Upper lobe of right lung (tissue), 1 donor: ENCODE data around the gene NEK5. TPM values are rescaled to one million over a fixed set of nuclear protein-coding genes. Genes with fewer than 3 reads are reported as not detected.

Source experiments
- ATAC-seq: fragments of 200-7000 bp; cut with Tn5 transposase; one replicate; pipeline ENCODE4 v1.9.1; 2020; ENCODE audit warnings: mild to moderate bottlenecking, moderate library complexity
- DNase-seq: peaks from one replicate; pipeline ENCODE4 v3.0.0-alpha.2; 2020
- H3K27ac ChIP-seq: fragments of 200-600 bp; one replicate; pipeline ENCODE4 v1.8.0; 2022
- H3K27me3 ChIP-seq: fragments of 200-600 bp; one replicate; pipeline ENCODE4 v1.8.0; 2022; ENCODE audit warnings: mild to moderate bottlenecking
- H3K36me3 ChIP-seq: fragments of 200-600 bp; one replicate; pipeline ENCODE4 v1.8.0; 2022
- H3K4me1 ChIP-seq: fragments of 200-600 bp; one replicate; pipeline ENCODE4 v1.8.0; 2022
- H3K4me3 ChIP-seq: fragments of 200-600 bp; one replicate; pipeline ENCODE4 v1.8.0; 2022; ENCODE audit warnings: mild to moderate bottlenecking
- H3K9me3 ChIP-seq: fragments of 200-600 bp; one replicate; pipeline ENCODE4 v1.8.0; 2022
- CTCF ChIP-seq: fragments of 200-600 bp; IDR thresholded peaks from one replicate; pipeline ENCODE4 v1.8.0; 2022; ENCODE audit warnings: antibody characterized with exemption
- intact Hi-C: fragments of 100-400 bp; cut with DNase I; formaldehyde crosslinking; loops from one replicate; pipeline ENCODE4 v1.11.0; 2022
- total RNA-seq: library from RNA; stranded (reverse); fragmentation: NEBNext Ultra II Directional; extraction: Animal tissue kit (Norgen Biotek cat#: 25700); gene quantifications from one replicate; pipeline ENCODE4 v1.2.1, GENCODE V29; 2021
- donor health status: DM: no; HTN: yes; CAD: no; lungs with severe emphysema.

NEK5 gene
- total RNA-seq, 1 donor from 2014 or later: 0.52 TPM

GRCh38 chr13:52025475-52026245 is 103.2 kb downstream of the NEK5 start:
- H3K36me3 ChIP-seq: peaks cover 45% of the 10 kb centered on the region

GRCh38 chr13:52024481-52024880 is 104.4 kb downstream of the NEK5 start, which contains the start of gene UTP14C:
Gene UTP14C, plus strand, starts transcription at chr13:52024691. Its CDS starts 4,114 bp downstream, at chr13:52028805.
- Histone ChIP-seq H3K4me3 (no peak within 1 kb of the TSS), H3K4me1 (no peaks in the 10 kb centered on the region), H3K27me3 (no peaks in the 10 kb centered on the region), H3K9me3 (no peaks in the 10 kb centered on the region), H3K36me3 (peaks cover 57% of the 10 kb centered on the region), H3K27ac (no peak within 1 kb of the TSS)
- no peak for TF ChIP-seq CTCF
- no peak for ATAC-seq
- intact Hi-C loops: no loop called here
- DNase-seq: no peak

More at GRCh38 chr13:52025475-52026245, 103.2 kb downstream of the NEK5 start:
- Histone ChIP-seq H3K27ac (no peak overlapping the region), H3K27me3 (no peaks in the 10 kb centered on the region), H3K4me3 (no peak overlapping the region), H3K4me1 (no peaks in the 10 kb centered on the region), H3K9me3 (no peaks in the 10 kb centered on the region)
- ATAC-seq: peak; percentile 65
- intact Hi-C loops: no loop called here
- TF ChIP-seq CTCF: no peak
- no peak for DNase-seq

GRCh38 chr13:52022356-52022755 is 106.5 kb downstream of the NEK5 start:
- ATAC-seq (no peak), DNase-seq (no peak)
- H3K27me3 ChIP-seq: no peaks in the 10 kb centered on the region
- no peaks in the 10 kb centered on the region for H3K4me1 ChIP-seq
- H3K27ac ChIP-seq: no peak overlapping the region
- no peak overlapping the region for H3K4me3 ChIP-seq
- no peaks in the 10 kb centered on the region for H3K9me3 ChIP-seq
- peaks cover 50% of the 10 kb centered on the region for H3K36me3 ChIP-seq
- no peak for TF ChIP-seq CTCF
- intact Hi-C loops: no loop called here

- Histone ChIP-seq H3K36me3 (peaks cover 46% of the 10 kb centered on the region), H3K4me3 (no peak overlapping the region), H3K27ac (no peak overlapping the region), H3K4me1 (no peaks in the 10 kb centered on the region), H3K27me3 (no peaks in the 10 kb centered on the region), H3K9me3 (no peaks in the 10 kb centered on the region)
- no peak for TF ChIP-seq CTCF
- ATAC-seq: no peak
- DNase-seq: no peak
- intact Hi-C loops: no loop called here
These were observed 108.7 kb downstream of the NEK5 start for GRCh38 chr13:52020191-52020590.

GRCh38 chr13:52016296-52016695 is 112.6 kb downstream of the NEK5 start:
- no peaks in the 10 kb centered on the region for H3K9me3 ChIP-seq
- no peak for DNase-seq
- no peak overlapping the region for H3K4me3 ChIP-seq
- TF ChIP-seq CTCF: no peak
- no peaks in the 10 kb centered on the region for H3K27me3 ChIP-seq
- no peak overlapping the region for H3K27ac ChIP-seq
- ATAC-seq: no peak
- peaks cover 13% of the 10 kb centered on the region for H3K4me1 ChIP-seq
- intact Hi-C loops: no loop called here
- H3K36me3 ChIP-seq: peaks cover 21% of the 10 kb centered on the region

GRCh38 chr13:52012512-52012836 is 116.4 kb downstream of the NEK5 start:
- Histone ChIP-seq H3K27me3 (no peaks in the 10 kb centered on the region), H3K27ac (peak overlapping the region; percentile 83), H3K4me3 (peak overlapping the region; percentile 84), H3K9me3 (no peaks in the 10 kb centered on the region), H3K36me3 (no peaks in the 10 kb centered on the region), H3K4me1 (peaks cover 18% of the 10 kb centered on the region)
- DNase-seq (no peak), ATAC-seq (no peak)
- intact Hi-C loops: no loop called here
- no peak for TF ChIP-seq CTCF
